ENCODE data around the gene CNTN5. TPM values are rescaled to one million over a fixed set of nuclear protein-coding genes. Genes with fewer than 3 reads are reported as not detected.

CNTN5 gene
- total RNA-seq, 1 donor from 2014 or later: not detected

DNA sequence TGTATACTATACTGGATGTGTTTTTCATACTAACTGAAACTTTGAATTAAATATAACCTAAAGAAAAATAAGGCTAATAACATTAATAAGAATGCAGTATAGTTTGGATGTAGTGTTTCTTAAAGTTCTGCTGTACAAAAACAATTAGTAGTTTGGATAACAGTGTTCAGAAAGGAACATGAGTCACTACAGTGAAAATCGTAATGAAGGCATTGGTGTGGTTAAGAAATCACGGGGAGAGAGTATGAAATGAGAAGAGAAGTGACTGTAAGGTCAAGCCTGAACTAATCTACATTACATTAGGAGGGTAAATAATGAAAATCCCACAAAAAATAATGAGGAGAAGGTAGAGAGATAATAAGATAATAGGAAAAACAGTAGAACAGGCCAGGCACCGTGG, 939.8 kb downstream of the CNTN5 start:
- no peaks in the 10 kb centered on the region for H3K27me3 ChIP-seq
- TF ChIP-seq, protein P1, sequence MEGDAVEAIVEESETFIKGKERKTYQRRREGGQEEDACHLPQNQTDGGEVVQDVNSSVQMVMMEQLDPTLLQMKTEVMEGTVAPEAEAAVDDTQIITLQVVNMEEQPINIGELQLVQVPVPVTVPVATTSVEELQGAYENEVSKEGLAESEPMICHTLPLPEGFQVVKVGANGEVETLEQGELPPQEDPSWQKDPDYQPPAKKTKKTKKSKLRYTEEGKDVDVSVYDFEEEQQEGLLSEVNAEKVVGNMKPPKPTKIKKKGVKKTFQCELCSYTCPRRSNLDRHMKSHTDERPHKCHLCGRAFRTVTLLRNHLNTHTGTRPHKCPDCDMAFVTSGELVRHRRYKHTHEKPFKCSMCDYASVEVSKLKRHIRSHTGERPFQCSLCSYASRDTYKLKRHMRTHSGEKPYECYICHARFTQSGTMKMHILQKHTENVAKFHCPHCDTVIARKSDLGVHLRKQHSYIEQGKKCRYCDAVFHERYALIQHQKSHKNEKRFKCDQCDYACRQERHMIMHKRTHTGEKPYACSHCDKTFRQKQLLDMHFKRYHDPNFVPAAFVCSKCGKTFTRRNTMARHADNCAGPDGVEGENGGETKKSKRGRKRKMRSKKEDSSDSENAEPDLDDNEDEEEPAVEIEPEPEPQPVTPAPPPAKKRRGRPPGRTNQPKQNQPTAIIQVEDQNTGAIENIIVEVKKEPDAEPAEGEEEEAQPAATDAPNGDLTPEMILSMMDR (IDR thresholded peaks at IDR 0.05): no peak
- DNase-seq: no peak
- H3K9me3 ChIP-seq: no peaks in the 10 kb centered on the region
- H3K27ac ChIP-seq: no peak overlapping the region
- intact Hi-C loops (cut with DNase I): no loop called here
- H3K36me3 ChIP-seq: no peaks in the 10 kb centered on the region
- H3K4me1 ChIP-seq: no peaks in the 10 kb centered on the region
- H3K4me3 ChIP-seq: no peak overlapping the region
- ATAC-seq: no peak

DNA sequence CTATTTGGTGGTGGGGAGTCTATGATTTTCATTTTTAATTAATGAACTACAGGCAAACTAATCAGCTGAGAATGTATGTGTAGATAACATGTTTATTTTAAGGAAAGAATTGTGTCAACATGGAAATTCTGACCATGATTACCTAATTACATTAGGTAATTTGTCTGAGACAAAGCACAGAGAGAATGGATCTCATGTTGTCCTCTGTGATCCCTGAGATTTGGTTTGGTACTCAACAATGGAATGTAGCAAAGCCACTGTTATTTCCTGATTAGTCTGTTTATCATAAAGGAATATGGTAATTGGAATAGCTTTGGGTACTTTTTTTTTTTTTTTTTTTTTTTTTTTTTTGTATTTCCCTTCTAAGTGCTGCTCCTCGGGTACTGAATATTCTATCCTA, 947.6 kb downstream of the CNTN5 start:
- Histone ChIP-seq H3K27me3 (no peaks in the 10 kb centered on the region), H3K4me3 (no peak overlapping the region), H3K27ac (no peak overlapping the region), H3K4me1 (no peaks in the 10 kb centered on the region), H3K36me3 (no peaks in the 10 kb centered on the region), H3K9me3 (no peaks in the 10 kb centered on the region)
- TF ChIP-seq, protein P1 (IDR thresholded peaks at IDR 0.05): no peak
- intact Hi-C loops (cut with DNase I): no loop called here
- no peak for DNase-seq
- ATAC-seq: no peak

DNA sequence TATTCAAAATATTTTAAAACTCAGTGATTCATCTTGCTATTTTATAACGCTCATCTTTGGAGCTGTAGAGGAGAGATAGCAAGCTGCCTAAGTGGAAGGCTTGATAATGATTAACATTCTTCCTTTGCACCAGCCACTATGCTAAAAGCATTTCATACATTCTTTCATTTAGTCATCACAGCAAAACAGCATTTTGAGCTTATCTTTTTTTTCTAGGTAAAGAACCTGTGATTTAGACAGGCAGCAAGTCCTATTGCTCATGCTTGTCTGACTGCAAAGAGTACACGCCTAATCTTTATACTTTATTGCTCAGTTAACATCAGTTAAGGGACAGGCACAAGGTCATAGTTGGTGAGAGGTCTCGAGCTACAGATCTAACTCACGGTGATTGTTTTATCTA, 953.2 kb downstream of the CNTN5 start:
- no peak for ATAC-seq
- Histone ChIP-seq H3K27ac (no peak overlapping the region), H3K4me1 (no peaks in the 10 kb centered on the region), H3K9me3 (no peaks in the 10 kb centered on the region), H3K36me3 (no peaks in the 10 kb centered on the region), H3K4me3 (no peak overlapping the region), H3K27me3 (no peaks in the 10 kb centered on the region)
- intact Hi-C loops (cut with DNase I): no loop called here
- TF ChIP-seq, protein P1 (IDR thresholded peaks at IDR 0.05): no peak
- no peak for DNase-seq

DNA sequence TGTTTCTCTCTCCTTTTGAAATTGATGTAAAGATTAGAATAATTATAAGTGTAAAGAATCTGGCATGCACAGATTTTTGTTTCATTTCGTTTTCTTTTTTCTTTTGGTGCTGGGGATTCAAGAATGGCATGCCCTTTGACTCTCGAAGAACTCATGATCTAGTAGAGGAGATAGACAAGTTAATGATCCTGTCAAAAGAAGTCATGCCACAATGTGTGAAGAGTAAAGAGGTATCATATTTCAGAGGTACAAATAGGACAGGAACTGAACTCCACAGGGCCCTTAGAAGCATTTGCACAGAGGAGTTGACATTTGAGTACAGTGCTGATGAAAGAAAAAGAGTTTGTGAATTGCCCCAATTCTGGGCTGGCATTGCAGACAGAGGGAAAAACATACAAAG, 958.3 kb downstream of the CNTN5 start:
- TF ChIP-seq, protein P1 (IDR thresholded peaks at IDR 0.05): no peak
- Histone ChIP-seq H3K27me3 (no peaks in the 10 kb centered on the region), H3K27ac (no peak overlapping the region)

DNA sequence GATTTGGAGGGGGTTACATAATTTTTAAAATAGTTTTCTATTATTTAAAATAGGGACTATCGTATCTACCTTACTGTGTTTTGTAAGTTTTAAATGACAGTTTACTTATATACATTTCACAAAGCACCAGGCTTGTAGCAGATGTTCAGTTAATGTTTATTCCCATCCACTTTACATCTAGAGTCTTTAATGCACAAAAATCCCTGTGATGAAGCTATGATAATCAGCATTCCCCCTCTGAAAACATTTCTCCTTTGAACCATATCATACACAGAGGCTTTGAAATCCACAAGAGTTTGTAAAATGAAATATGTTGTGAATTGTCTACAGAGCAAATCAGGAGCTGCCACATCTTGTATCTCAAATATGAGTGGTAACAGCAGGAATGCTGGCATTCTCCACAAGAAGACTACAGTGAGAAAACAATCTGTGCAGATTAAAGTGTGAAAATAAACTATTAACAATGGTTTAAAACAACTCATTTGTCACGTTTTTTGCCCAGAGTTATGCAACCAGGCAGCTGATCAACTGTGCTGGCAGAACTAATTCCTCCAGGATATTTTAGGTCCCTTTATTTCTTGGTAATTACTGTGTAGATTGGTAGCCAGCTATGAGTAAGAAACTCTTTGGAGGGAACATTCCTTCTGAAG, 967.2 kb downstream of the CNTN5 start:
- no peak for DNase-seq
- TF ChIP-seq, protein P1 (IDR thresholded peaks at IDR 0.05): no peak
- intact Hi-C loops (cut with DNase I): no loop called here

More for the DNA sequence above, 958.3 kb downstream of the CNTN5 start:
- Histone ChIP-seq H3K4me3 (no peak overlapping the region), H3K36me3 (no peaks in the 10 kb centered on the region), H3K4me1 (no peaks in the 10 kb centered on the region), H3K9me3 (no peaks in the 10 kb centered on the region)
- DNase-seq (no peak), ATAC-seq (no peak)
- intact Hi-C loops (cut with DNase I): no loop called here

DNA sequence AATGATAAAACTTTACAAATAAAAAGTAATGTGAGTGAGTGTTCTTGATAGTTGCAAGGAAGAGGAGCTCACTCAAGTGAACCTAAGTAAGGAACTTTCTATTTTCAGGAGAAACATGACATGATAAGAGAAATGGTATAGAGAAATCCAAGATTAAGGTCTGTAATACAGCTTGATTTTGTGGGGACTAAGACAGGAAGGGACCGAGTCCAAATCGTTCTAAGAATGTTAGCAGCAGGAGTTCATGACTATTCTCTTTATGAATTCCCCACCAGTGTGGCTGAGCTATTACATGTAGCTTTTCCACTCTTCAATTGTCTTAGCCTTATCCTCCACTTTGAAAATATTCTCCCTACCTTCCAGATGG, 967.7 kb downstream of the CNTN5 start:
- TF ChIP-seq, protein P1 (IDR thresholded peaks at IDR 0.05): no peak
- H3K4me3 ChIP-seq: no peak overlapping the region
- intact Hi-C loops (cut with DNase I): no loop called here
- ATAC-seq (no peak), DNase-seq (no peak)
- no peak overlapping the region for H3K27ac ChIP-seq
- no peaks in the 10 kb centered on the region for H3K4me1 ChIP-seq
- H3K36me3 ChIP-seq: no peaks in the 10 kb centered on the region
- H3K27me3 ChIP-seq: no peaks in the 10 kb centered on the region
- H3K9me3 ChIP-seq: no peaks in the 10 kb centered on the region

More for the DNA sequence above, 967.2 kb downstream of the CNTN5 start:
- Histone ChIP-seq H3K27me3 (no peaks in the 10 kb centered on the region), H3K36me3 (no peaks in the 10 kb centered on the region), H3K4me3 (no peak overlapping the region), H3K9me3 (no peaks in the 10 kb centered on the region), H3K27ac (no peak overlapping the region), H3K4me1 (no peaks in the 10 kb centered on the region)
- ATAC-seq: no peak
